PFSK-1 (cell line): ENCODE measurements around the gene SLC2A1.

Source experiments
- FOXP2 ChIP-seq: optimal IDR thresholded peaks from 2 replicates; pipeline ENCODE3; 2011; ENCODE audit warnings: borderline replicate concordance, control low read depth, inconsistent platforms; ENCODE audit not compliant: insufficient read depth; ENCODE audit errors: extremely low read length, extremely low read depth
- POLR2AphosphoS5 ChIP-seq: IDR thresholded peaks from 2 replicates; pipeline ENCODE4 v1.6.1; 2012; ENCODE audit warnings: low read depth, mild to moderate bottlenecking, control low read depth, low read length, moderate library complexity
- TAF1 ChIP-seq: IDR thresholded peaks from 2 replicates; pipeline ENCODE4 v1.6.1; 2012; ENCODE audit warnings: low read length, control low read depth, borderline replicate concordance; ENCODE audit not compliant: insufficient read depth
- TF ChIP-seq, protein P1 (sequence below), 2 experiments: IDR thresholded peaks; 2 replicates each; pipeline versions ENCODE4 v1.6.1 to v1.8.0; 2011 to 2012; ENCODE audit warnings: low read depth in 2 of 2, low read length in 2 of 2, control low read depth in 1 of 2, inconsistent platforms in 1 of 2, mild to moderate bottlenecking in 1 of 2, moderate library complexity in 1 of 2; ENCODE audit not compliant: insufficient read depth in 1 of 2

DNA sequence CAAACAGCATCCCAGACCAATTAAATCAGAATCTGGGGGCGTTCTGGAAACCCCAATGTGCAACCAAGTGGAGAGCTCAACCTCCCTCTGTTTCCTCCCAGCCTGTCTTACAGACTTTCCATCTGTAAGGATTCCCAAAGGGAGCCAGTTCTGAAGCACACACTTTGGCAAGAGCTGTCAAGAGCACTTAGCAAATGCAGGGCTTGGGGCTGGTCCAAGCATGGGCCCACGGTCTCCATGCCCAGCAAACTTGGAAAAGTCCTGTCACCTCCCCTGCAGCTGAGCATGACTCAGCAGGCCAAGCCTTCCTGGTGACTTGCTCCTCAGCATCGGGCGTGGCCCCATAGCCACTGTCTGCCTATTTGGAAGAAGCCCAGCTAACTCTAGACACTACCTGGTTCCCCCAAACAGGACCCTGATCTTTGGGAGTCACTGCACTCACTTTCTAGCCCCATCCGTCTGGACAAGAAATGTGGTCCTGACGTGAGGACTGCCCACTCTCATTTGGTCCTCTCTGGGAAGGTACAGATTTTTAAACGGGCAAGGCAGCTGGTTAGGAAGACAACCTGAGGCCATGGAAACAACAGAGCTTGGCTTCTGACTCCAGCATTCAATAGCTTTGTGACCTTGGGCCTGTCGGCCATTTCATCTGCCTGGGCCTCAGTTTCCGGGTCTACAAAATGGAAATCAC lies 16.9 kb downstream of the SLC2A1 start:
- TF ChIP-seq, protein P1, sequence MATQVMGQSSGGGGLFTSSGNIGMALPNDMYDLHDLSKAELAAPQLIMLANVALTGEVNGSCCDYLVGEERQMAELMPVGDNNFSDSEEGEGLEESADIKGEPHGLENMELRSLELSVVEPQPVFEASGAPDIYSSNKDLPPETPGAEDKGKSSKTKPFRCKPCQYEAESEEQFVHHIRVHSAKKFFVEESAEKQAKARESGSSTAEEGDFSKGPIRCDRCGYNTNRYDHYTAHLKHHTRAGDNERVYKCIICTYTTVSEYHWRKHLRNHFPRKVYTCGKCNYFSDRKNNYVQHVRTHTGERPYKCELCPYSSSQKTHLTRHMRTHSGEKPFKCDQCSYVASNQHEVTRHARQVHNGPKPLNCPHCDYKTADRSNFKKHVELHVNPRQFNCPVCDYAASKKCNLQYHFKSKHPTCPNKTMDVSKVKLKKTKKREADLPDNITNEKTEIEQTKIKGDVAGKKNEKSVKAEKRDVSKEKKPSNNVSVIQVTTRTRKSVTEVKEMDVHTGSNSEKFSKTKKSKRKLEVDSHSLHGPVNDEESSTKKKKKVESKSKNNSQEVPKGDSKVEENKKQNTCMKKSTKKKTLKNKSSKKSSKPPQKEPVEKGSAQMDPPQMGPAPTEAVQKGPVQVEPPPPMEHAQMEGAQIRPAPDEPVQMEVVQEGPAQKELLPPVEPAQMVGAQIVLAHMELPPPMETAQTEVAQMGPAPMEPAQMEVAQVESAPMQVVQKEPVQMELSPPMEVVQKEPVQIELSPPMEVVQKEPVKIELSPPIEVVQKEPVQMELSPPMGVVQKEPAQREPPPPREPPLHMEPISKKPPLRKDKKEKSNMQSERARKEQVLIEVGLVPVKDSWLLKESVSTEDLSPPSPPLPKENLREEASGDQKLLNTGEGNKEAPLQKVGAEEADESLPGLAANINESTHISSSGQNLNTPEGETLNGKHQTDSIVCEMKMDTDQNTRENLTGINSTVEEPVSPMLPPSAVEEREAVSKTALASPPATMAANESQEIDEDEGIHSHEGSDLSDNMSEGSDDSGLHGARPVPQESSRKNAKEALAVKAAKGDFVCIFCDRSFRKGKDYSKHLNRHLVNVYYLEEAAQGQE (IDR thresholded peaks at IDR 0.05; ENCODE audit: insufficient read depth in 1 of 2, low read depth in 2 of 2, low read length in 2 of 2): no peak
- TF ChIP-seq TAF1 (no peak), POLR2AphosphoS5 (no peak), FOXP2 (no peak)
